ENCODE measurements around the gene ENTREP3.

- TF ChIP-seq CTCF (IDR thresholded peaks at IDR 0.05; ENCODE audit: poor library complexity), result no peak
- no peak for TF ChIP-seq EZH2phosphoT487 (IDR thresholded peaks at IDR 0.05; ENCODE audit: low read depth, severe bottlenecking, unreplicated experiment)
Measured at GRCh38 chr1:155261852-155262673, 6.8 kb upstream of the ENTREP3 start, which contains the start of gene SCAMP3.
